HepG2 (cell line): ENCODE results near the gene KLHDC4. TPM values are rescaled to one million over a fixed set of nuclear protein-coding genes. Genes with fewer than 3 reads are reported as not detected.

ENCODE experiments used
- ATAC-seq: fragments of 200-7000 bp; cut with Tn5 transposase; 3 replicates; pipeline ENCODE4 v1.9.1; 2020; ENCODE audit warnings: mild to moderate bottlenecking, moderate library complexity
- BruUV-seq: library from RNA; stranded (reverse); fragments of 400-500 nt; replicated peaks from 2 replicates; lab custom pipeline; 2021; lab: Mats Ljungman, UMichigan
- CTCF ChIA-PET: fragments of 300-600 bp; formaldehyde crosslinking; extraction: SDS; loops from one replicate; lab custom pipeline; 2021; ENCODE audit warnings: low total read pairs, inconsistent platforms, low intra/inter-chr PET ratio; lab: Yijun Ruan, JAX
- POLR2A ChIA-PET: fragments of 350-600 bp; sonication (Branson Sonifier 250); formaldehyde crosslinking; loops from one replicate; lab custom pipeline; 2020; ENCODE audit warnings: antibody characterized with exemption, inconsistent platforms; lab: Yijun Ruan, JAX
- DNase-seq: peaks from one replicate; pipeline ENCODE4 v3.0.0-alpha.2; 2015; ENCODE audit warnings: low spot score
- FAIRE-seq: peaks from 3 replicates; lab custom pipeline; 2011; peaks lifted over from hg19 to GRCh38; lab: Jason Lieb, UNC
- H2AFZ ChIP-seq: one replicate; pipeline ENCODE4 v1.6.1; 2011; ENCODE audit warnings: low read length, inconsistent platforms
- H3K27ac ChIP-seq: fragments of 300-600 bp; 3 replicates; pipeline ENCODE4 v1.8.0; 2011; ENCODE audit warnings: mixed run types, mild to moderate bottlenecking, mixed read lengths, low read length, inconsistent platforms; ENCODE audit not compliant: insufficient read depth; ENCODE audit errors: extremely low read length
- H3K27me3 ChIP-seq, 2 experiments: fragments of 200-600 bp in 1 of 2; 2 replicates in 1 of 2; 3 replicates in 1 of 2; pipeline versions ENCODE4 v1.6.0 to v1.8.0; 2011; ENCODE audit warnings: low read length in 2 of 2, mild to moderate bottlenecking in 2 of 2, moderate library complexity in 2 of 2, inconsistent platforms in 1 of 2; ENCODE audit not compliant: insufficient read depth in 2 of 2, control insufficient read depth in 1 of 2
- H3K36me3 ChIP-seq, 2 experiments: fragments of 200-600 bp in 1 of 2; replicated peaks in 1 of 2; 2 replicates in 1 of 2; 3 replicates in 1 of 2; pipeline versions ENCODE4 v1.5.1 to v1.8.0; 2011; ENCODE audit warnings: low read length in 2 of 2, inconsistent platforms in 1 of 2; ENCODE audit not compliant: insufficient read depth in 2 of 2, control insufficient read depth in 1 of 2
- H3K4me1 ChIP-seq: 2 replicates; pipeline ENCODE4 v1.5.1; 2012; ENCODE audit warnings: low read length, inconsistent platforms; ENCODE audit not compliant: insufficient read depth
- H3K4me2 ChIP-seq: 2 replicates; pipeline ENCODE4 v1.6.0; 2011; ENCODE audit warnings: low read depth, low read length, inconsistent platforms
- H3K4me3 ChIP-seq, 3 experiments: fragments of 200-600 bp in 1 of 3; sonication (generic), shearing (Covaris generic) in 1 of 3; replicated peaks in 1 of 3; 2 replicates each; pipeline ENCODE4 v1.5.1; 2011 to 2016; ENCODE audit warnings: low read length in 3 of 3, inconsistent platforms in 2 of 3, low read depth in 2 of 3, mild to moderate bottlenecking in 2 of 3, control low read depth in 1 of 3, mixed read lengths in 1 of 3; ENCODE audit not compliant: insufficient read depth in 1 of 3
- H3K79me2 ChIP-seq: one replicate; pipeline ENCODE4 v1.6.1; 2011; ENCODE audit warnings: low read length, inconsistent platforms; ENCODE audit not compliant: insufficient read depth
- H3K9ac ChIP-seq: 2 replicates; pipeline ENCODE4 v1.6.0; 2011; ENCODE audit warnings: mild to moderate bottlenecking, low read depth, low read length, inconsistent platforms; ENCODE audit not compliant: insufficient read depth
- H3K9me3 ChIP-seq: 2 replicates; pipeline ENCODE4 v1.5.1; 2012; ENCODE audit warnings: mild to moderate bottlenecking, low read length
- H4K20me1 ChIP-seq: 2 replicates; pipeline ENCODE4 v1.6.0; 2011; ENCODE audit warnings: inconsistent platforms, mild to moderate bottlenecking, low read length, moderate library complexity; ENCODE audit not compliant: insufficient read depth
- AGO2 ChIP-seq: fragments of 200-400 bp; formaldehyde crosslinking; optimal IDR thresholded peaks from 2 replicates; pipeline ENCODE3; 2017; ENCODE audit warnings: mild to moderate bottlenecking, low read depth, low read length, moderate library complexity
- CEBPB ChIP-seq: IDR thresholded peaks from 2 replicates; pipeline ENCODE4 v1.6.1; 2011; ENCODE audit warnings: low read depth, low read length, improper control_type of control experiment, borderline replicate concordance
- MYC ChIP-seq: sonication (generic); formaldehyde crosslinking; IDR thresholded peaks from 2 replicates; pipeline ENCODE4 v1.9.0; 2021; ENCODE audit warnings: missing genetic modification reagents, borderline replicate concordance
- NCOR1 ChIP-seq: fragments of 200-600 bp; sonication (generic); IDR thresholded peaks from 2 replicates; pipeline ENCODE4 v1.7.0; 2017; ENCODE audit warnings: antibody characterized with exemption, low read length, borderline replicate concordance
- ZBTB10 ChIP-seq: sonication (generic); formaldehyde crosslinking; IDR thresholded peaks from 2 replicates; pipeline ENCODE4 v1.4.0; 2020; ENCODE audit warnings: missing genetic modification reagents, borderline replicate concordance
- ZNF121 ChIP-seq: sonication (generic); formaldehyde crosslinking; IDR thresholded peaks from 2 replicates; pipeline ENCODE4 v1.5.0; 2020; ENCODE audit warnings: mild to moderate bottlenecking, missing genetic modification reagents
- ZNF770 ChIP-seq: sonication (generic); formaldehyde crosslinking; IDR thresholded peaks from 2 replicates; pipeline ENCODE4 v1.5.0; 2020; ENCODE audit warnings: mild to moderate bottlenecking, missing genetic modification reagents
- WGBS: methylation state at CpG from one replicate; pipeline ENCODE4 v1.1.6; 2017; ENCODE audit warnings: low lambda C conversion rate; 5-methylcytosine and 5-hydroxymethylcytosine counted together
- in situ Hi-C: cut with HindIII; loops from 2 replicates; pipeline ENCODE4 v1.10.0; 2017; ENCODE audit warnings: low pct_unique_long_range_greater_than_20kb; ENCODE audit not compliant: extremely low pct_ligation_motif_present
- intact Hi-C: fragments of 100-400 bp; cut with micrococcal nuclease; formaldehyde crosslinking; loops from one replicate; pipeline ENCODE4 v1.10.0; 2022; ENCODE audit not compliant: unreplicated experiment
- polyA plus RNA-seq, 8 experiments: library from polyadenylated mRNA; depleted of rRNA in 3 of 8; stranded (reverse) in 7 of 8; unstranded in 1 of 8; fragments of >200 nt; fragmentation: Illumina TruSeq in 4 of 8; extraction: Trizol in 4 of 8; gene quantifications; 2 replicates each; pipeline versions ENCODE4 v1.2.1 to v1.2.3, GENCODE V29; 2011 to 2016; ENCODE audit warnings: low read depth in 4 of 8, missing spikeins in 1 of 8, mixed read lengths in 1 of 8; ENCODE audit not compliant: insufficient read depth in 1 of 8
- total RNA-seq, 5 experiments: library from RNA; depleted of rRNA; stranded (reverse); fragments of >200 nt; fragmentation: Illumina TruSeq; extraction: Trizol; gene quantifications; 2 replicates each; pipeline ENCODE4 v1.2.3, GENCODE V29; 2016; ENCODE audit warnings: low read depth in 1 of 5

The KLHDC4 gene
- total and polyA plus RNA-seq, 2 of the 13 experiments (the other 11 are each of a cell fraction or from before 2014, with no cell fraction given), result 18.7 to 31.8 TPM

- in situ Hi-C loops, result no loop called here
- H3K79me2 ChIP-seq, result peaks cover 8% of the 10 kb centered on the region
- H4K20me1 ChIP-seq, result peaks cover 5% of the 10 kb centered on the region; the same call in 1 of the 2 replicates
- TF ChIP-seq NCOR1 (no peak), AGO2 (peak; percentile 27)
- TF ChIP-seq, all 625 proteins: peak for 1
- FAIRE-seq, result no peak
- BruUV-seq, result no TSS peak
- Histone ChIP-seq H3K9ac (no peak overlapping the region), H3K9me3 (no peaks in the 10 kb centered on the region), H3K4me1 (no peaks in the 10 kb centered on the region), H3K4me2 (no peak overlapping the region), H2AFZ (no peak overlapping the region), H3K27me3 (no peaks in the 10 kb centered on the region), H3K27ac (no peak overlapping the region), H3K4me3 (no peak overlapping the region), H3K36me3 (peaks cover 44 to 80% of the 10 kb centered on the region in 2 experiments)
- intact Hi-C loops, result no loop called here
- ChIA-PET POLR2A (no interaction called here), CTCF (no interaction called here)
- WGBS, result 94% methylated on average over 25 of the region's 25 CpGs
- ATAC-seq, result no peak
- no peak for DNase-seq
Measured at GRCh38 chr16:87744750-87745514, 20.9 kb downstream of the KLHDC4 start.

GRCh38 chr16:87742781-87743490 is 22.9 kb downstream of the KLHDC4 start:
- ATAC-seq, result no peak
- in situ Hi-C loops (no loop called here), intact Hi-C loops (no loop called here)
- 88% methylated on average over 17 of the region's 17 CpGs for WGBS
- Histone ChIP-seq H3K4me3 (no peak overlapping the region), H2AFZ (no peak overlapping the region), H4K20me1 (no peaks in the 10 kb centered on the region; the same call in 1 of the 2 replicates), H3K9me3 (no peaks in the 10 kb centered on the region), H3K27ac (no peak overlapping the region), H3K4me1 (no peaks in the 10 kb centered on the region), H3K4me2 (no peak overlapping the region), H3K27me3 (no peaks in the 10 kb centered on the region), H3K36me3 (peaks cover 35 to 68% of the 10 kb centered on the region in 2 experiments), H3K9ac (no peak overlapping the region), H3K79me2 (peaks cover 8% of the 10 kb centered on the region)
- BruUV-seq, result no TSS peak
- FAIRE-seq, result no peak
- DNase-seq, result no peak
- CTCF ChIA-PET, result no interaction called here
- TF ChIP-seq MYC (CRISPR knock-in tag), result no peak
- TF ChIP-seq ZNF770 (CRISPR knock-in tag), result 0 out of 2 replicates have a peak, but pooled peaks have one; percentile 35
- peak; percentile 68; the same call in 1 of the 2 replicates for TF ChIP-seq CEBPB
- TF ChIP-seq ZBTB10, result no peak
- TF ChIP-seq ZNF121, result peak; percentile 86
- POLR2A ChIA-PET, result no interaction called here
